Naive B cell (primary cell): Measurements from ENCODE around the gene GRM1. TPM values are rescaled to one million over a fixed set of nuclear protein-coding genes. Genes with fewer than 3 reads are reported as not detected.
A peak's percentile ranks its signal among the peaks of the same experiment; 100 is the strongest.

Experiments used
- ATAC-seq, 2 donors: fragments of 150-1000 bp; cut with Tn5 transposase; 2 replicates each; pipeline ENCODE4 v1.10.0; 2021; ENCODE audit warnings: low read depth in 2 of 2, mild to moderate bottlenecking in 2 of 2, moderate library complexity in 2 of 2
- DNase-seq: peaks from one replicate; pipeline ENCODE4 v3.0.0; 2022
- H3K27ac Mint-ChIP-seq, 6 donors: one replicate each; pipeline ENCODE4 v1.8.0; 2020 to 2022; ENCODE audit warnings: mild to moderate bottlenecking in 6 of 6, mixed read lengths in 6 of 6, moderate library complexity in 5 of 6, inconsistent platforms in 2 of 6
- H3K27me3 Mint-ChIP-seq, 3 donors: one replicate each; pipeline ENCODE4 v1.8.0; 2021 to 2022; ENCODE audit warnings: mixed read lengths in 3 of 3, mild to moderate bottlenecking in 1 of 3
- H3K36me3 Mint-ChIP-seq, 2 donors: one replicate each; pipeline ENCODE4 v1.8.0; 2020 to 2022; ENCODE audit warnings: mixed read lengths in 2 of 2, inconsistent platforms in 1 of 2, mild to moderate bottlenecking in 1 of 2
- H3K4me1 Mint-ChIP-seq, 3 donors: one replicate each; pipeline ENCODE4 v1.8.0; 2020 to 2022; ENCODE audit warnings: mixed read lengths in 3 of 3, inconsistent platforms in 1 of 3, mild to moderate bottlenecking in 1 of 3, moderate library complexity in 1 of 3
- H3K4me3 Mint-ChIP-seq, 8 donors: one replicate each; pipeline ENCODE4 v1.8.0; 2020 to 2022; ENCODE audit warnings: mild to moderate bottlenecking in 8 of 8, mixed read lengths in 8 of 8, moderate library complexity in 8 of 8, inconsistent platforms in 2 of 8
- H3K9me3 Mint-ChIP-seq, 7 donors: one replicate each; pipeline ENCODE4 v1.8.0; 2020 to 2022; ENCODE audit warnings: mixed read lengths in 7 of 7, mild to moderate bottlenecking in 5 of 7, inconsistent platforms in 2 of 7, moderate library complexity in 1 of 7
- polyA plus RNA-seq, 6 donors: library from polyadenylated mRNA; unstranded; fragments of 300-500 nt; fragmentation: Illumina TruSeq; gene quantifications; one replicate each; pipeline ENCODE4 v1.2.3, GENCODE V29; 2021; ENCODE audit warnings: low read depth in 6 of 6

The GRM1 gene
- polyA plus RNA-seq, 6 donors from 2014 or later, result not detected

GRCh38 chr6:146364816-146365594 lies 336.1 kb downstream of the GRM1 start:
- H3K4me1 Mint-ChIP-seq, result no peaks in the 10 kb centered on the region
- H3K36me3 Mint-ChIP-seq, result no peaks in the 10 kb centered on the region
- H3K4me3 Mint-ChIP-seq, result no peak overlapping the region

GRCh38 chr6:146367061-146367460 lies 338.2 kb downstream of the GRM1 start:
- H3K9me3 Mint-ChIP-seq, result peaks cover 0 to 11% (median 6%) of the 10 kb centered on the region in 7 donors

More at GRCh38 chr6:146364816-146365594, 336.1 kb downstream of the GRM1 start:
- Mint-ChIP-seq H3K27ac (no peak overlapping the region), H3K27me3 (no peaks in the 10 kb centered on the region), H3K9me3 (peaks cover 0 to 7% (median 2%) of the 10 kb centered on the region in 7 donors)
- DNase-seq (no peak), ATAC-seq (no peak)

GRCh38 chr6:146369866-146370265 lies 341.0 kb downstream of the GRM1 start:
- H3K4me3 Mint-ChIP-seq, result no peak overlapping the region
- no peak overlapping the region for H3K27ac Mint-ChIP-seq
- ATAC-seq (no peak), DNase-seq (no peak)
- H3K27me3 Mint-ChIP-seq, result no peaks in the 10 kb centered on the region
- no peaks in the 10 kb centered on the region for H3K36me3 Mint-ChIP-seq
- no peaks in the 10 kb centered on the region for H3K4me1 Mint-ChIP-seq
- peaks cover 0 to 14% (median 8%) of the 10 kb centered on the region in 7 donors for H3K9me3 Mint-ChIP-seq

More at GRCh38 chr6:146367061-146367460, 338.2 kb downstream of the GRM1 start:
- DNase-seq (no peak), ATAC-seq (no peak)
- Mint-ChIP-seq H3K27me3 (no peaks in the 10 kb centered on the region), H3K4me1 (no peaks in the 10 kb centered on the region), H3K4me3 (no peak overlapping the region), H3K36me3 (no peaks in the 10 kb centered on the region), H3K27ac (no peak overlapping the region)

- Mint-ChIP-seq H3K27me3 (no peaks in the 10 kb centered on the region), H3K9me3 (peaks cover 0 to 5% (median 2%) of the 10 kb centered on the region in 7 donors)
Observed at GRCh38 chr6:146381486-146381885, 352.6 kb downstream of the GRM1 start.

GRCh38 chr6:146388736-146389364 lies 360.0 kb downstream of the GRM1 start:
- H3K4me1 Mint-ChIP-seq, result no peaks in the 10 kb centered on the region
- no peaks in the 10 kb centered on the region for H3K27me3 Mint-ChIP-seq
- ATAC-seq (no peak), DNase-seq (no peak)
- H3K36me3 Mint-ChIP-seq, result no peaks in the 10 kb centered on the region
- no peak overlapping the region for H3K27ac Mint-ChIP-seq
- H3K4me3 Mint-ChIP-seq, result no peak overlapping the region
- peaks cover 0 to 2% (median 0%) of the 10 kb centered on the region in 7 donors for H3K9me3 Mint-ChIP-seq

More at GRCh38 chr6:146381486-146381885, 352.6 kb downstream of the GRM1 start:
- no peak overlapping the region for H3K27ac Mint-ChIP-seq
- no peaks in the 10 kb centered on the region for H3K4me1 Mint-ChIP-seq
- H3K36me3 Mint-ChIP-seq, result no peaks in the 10 kb centered on the region
- ATAC-seq, result no peak
- no peak overlapping the region for H3K4me3 Mint-ChIP-seq
- DNase-seq, result no peak

- peaks cover 0 to 2% (median 0%) of the 10 kb centered on the region in 7 donors for H3K9me3 Mint-ChIP-seq
- no peaks in the 10 kb centered on the region for H3K36me3 Mint-ChIP-seq
- H3K4me1 Mint-ChIP-seq, result no peaks in the 10 kb centered on the region
- ATAC-seq (no peak), DNase-seq (no peak)
- no peak overlapping the region for H3K4me3 Mint-ChIP-seq
- H3K27ac Mint-ChIP-seq, result no peak overlapping the region
- H3K27me3 Mint-ChIP-seq, result no peaks in the 10 kb centered on the region
Observed at GRCh38 chr6:146389740-146390139, 360.9 kb downstream of the GRM1 start.

GRCh38 chr6:146397638-146398037 lies 368.8 kb downstream of the GRM1 start:
- peaks cover 0 to 5% (median 2%) of the 10 kb centered on the region in 7 donors for H3K9me3 Mint-ChIP-seq
- H3K36me3 Mint-ChIP-seq, result no peaks in the 10 kb centered on the region
- H3K4me1 Mint-ChIP-seq, result no peaks in the 10 kb centered on the region
- DNase-seq, result no peak
- H3K27me3 Mint-ChIP-seq, result no peaks in the 10 kb centered on the region
- H3K27ac Mint-ChIP-seq, result no peak overlapping the region
- no peak overlapping the region for H3K4me3 Mint-ChIP-seq
- no peak for ATAC-seq

- Mint-ChIP-seq H3K36me3 (no peaks in the 10 kb centered on the region), H3K9me3 (peaks cover 3 to 19% (median 8%) of the 10 kb centered on the region in 7 donors), H3K4me3 (no peak overlapping the region), H3K27me3 (no peaks in the 10 kb centered on the region), H3K4me1 (no peaks in the 10 kb centered on the region), H3K27ac (no peak overlapping the region)
- ATAC-seq, result no peak
- DNase-seq, result no peak
Observed at GRCh38 chr6:146402476-146402875, 373.6 kb downstream of the GRM1 start.

GRCh38 chr6:146408583-146408982 lies 379.7 kb downstream of the GRM1 start:
- no peaks in the 10 kb centered on the region for H3K27me3 Mint-ChIP-seq
- H3K27ac Mint-ChIP-seq, result no peak overlapping the region
- H3K9me3 Mint-ChIP-seq, result peaks cover 5 to 30% (median 10%) of the 10 kb centered on the region in 7 donors
- DNase-seq, result no peak
- no peak overlapping the region for H3K4me3 Mint-ChIP-seq
- no peak for ATAC-seq
- no peaks in the 10 kb centered on the region for H3K36me3 Mint-ChIP-seq
- no peaks in the 10 kb centered on the region for H3K4me1 Mint-ChIP-seq

- peaks cover 0 to 15% (median 4%) of the 10 kb centered on the region in 7 donors for H3K9me3 Mint-ChIP-seq
- no peaks in the 10 kb centered on the region for H3K4me1 Mint-ChIP-seq
- no peaks in the 10 kb centered on the region for H3K36me3 Mint-ChIP-seq
- no peak overlapping the region for H3K4me3 Mint-ChIP-seq
- DNase-seq (no peak), ATAC-seq (no peak)
- H3K27me3 Mint-ChIP-seq, result no peaks in the 10 kb centered on the region
- H3K27ac Mint-ChIP-seq, result no peak overlapping the region
Observed at GRCh38 chr6:146410851-146411595, 382.2 kb downstream of the GRM1 start.

- no peak for ATAC-seq
- Mint-ChIP-seq H3K27ac (no peak overlapping the region), H3K36me3 (no peaks in the 10 kb centered on the region), H3K27me3 (no peaks in the 10 kb centered on the region), H3K9me3 (peaks cover 0 to 4% (median 0%) of the 10 kb centered on the region in 7 donors), H3K4me1 (peaks cover 0 to 3% (median 0%) of the 10 kb centered on the region in 3 donors), H3K4me3 (peak overlapping the region in 1 of 8 donors; percentile 16)
- DNase-seq, result no peak
Observed at GRCh38 chr6:146419576-146419975, 390.7 kb downstream of the GRM1 start.

- H3K4me1 Mint-ChIP-seq, result peaks cover 0 to 3% (median 0%) of the 10 kb centered on the region in 3 donors
- peaks cover 0 to 4% (median 0%) of the 10 kb centered on the region in 7 donors for H3K9me3 Mint-ChIP-seq
- ATAC-seq, result no peak
- no peak overlapping the region for H3K27ac Mint-ChIP-seq
- H3K36me3 Mint-ChIP-seq, result no peaks in the 10 kb centered on the region
- no peaks in the 10 kb centered on the region for H3K27me3 Mint-ChIP-seq
- H3K4me3 Mint-ChIP-seq, result no peak overlapping the region
- DNase-seq, result no peak
Observed at GRCh38 chr6:146420255-146420654, 391.4 kb downstream of the GRM1 start.

- Mint-ChIP-seq H3K27me3 (peaks cover 0 to 3% (median 0%) of the 10 kb centered on the region in 3 donors), H3K9me3 (peaks cover 0 to 2% (median 0%) of the 10 kb centered on the region in 7 donors), H3K36me3 (no peaks in the 10 kb centered on the region), H3K4me1 (peaks cover 0 to 3% (median 0%) of the 10 kb centered on the region in 3 donors), H3K27ac (no peak overlapping the region), H3K4me3 (no peak overlapping the region)
- no peak for DNase-seq
- ATAC-seq, result no peak
Observed at GRCh38 chr6:146422789-146423375, 394.0 kb downstream of the GRM1 start.
